ENCODE results near the gene IFT43. TPM values are rescaled to one million over a fixed set of nuclear protein-coding genes. Genes with fewer than 3 reads are reported as not detected.

IFT43 gene
- total RNA-seq, 1 experiment from 2014 or later, result 24.2 TPM

DNA sequence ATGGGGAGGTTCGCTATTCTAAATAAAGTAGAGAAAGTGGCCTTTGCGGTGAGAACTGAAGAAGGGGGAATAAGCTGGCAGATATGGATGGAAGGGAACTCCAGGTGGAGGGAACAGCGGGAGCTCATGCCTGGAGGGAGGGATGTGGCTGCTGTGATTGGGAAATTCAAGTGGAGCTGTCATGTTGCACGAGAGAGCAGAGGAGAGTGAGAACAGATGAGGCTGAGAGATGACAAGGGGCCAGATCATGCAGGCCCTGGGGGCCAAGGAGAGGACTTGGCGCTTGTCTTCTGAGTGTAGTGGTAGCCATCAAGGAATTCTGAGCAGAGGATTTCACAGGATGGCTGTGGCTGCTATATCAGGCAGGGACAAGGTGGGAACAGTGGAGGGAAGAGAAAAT is 38.8 kb upstream of the IFT43 start (continued):
- TF ChIP-seq ATF3 (IDR thresholded peaks at IDR 0.05), result no peak
- no peak for TF ChIP-seq SIN3A (IDR thresholded peaks at IDR 0.05; ENCODE audit: low read depth)
- no peak for TF ChIP-seq ELF1 (IDR thresholded peaks at IDR 0.05; ENCODE audit: borderline replicate concordance, low read depth)
- TF ChIP-seq ZFX (IDR thresholded peaks at IDR 0.05), result no peak

DNA sequence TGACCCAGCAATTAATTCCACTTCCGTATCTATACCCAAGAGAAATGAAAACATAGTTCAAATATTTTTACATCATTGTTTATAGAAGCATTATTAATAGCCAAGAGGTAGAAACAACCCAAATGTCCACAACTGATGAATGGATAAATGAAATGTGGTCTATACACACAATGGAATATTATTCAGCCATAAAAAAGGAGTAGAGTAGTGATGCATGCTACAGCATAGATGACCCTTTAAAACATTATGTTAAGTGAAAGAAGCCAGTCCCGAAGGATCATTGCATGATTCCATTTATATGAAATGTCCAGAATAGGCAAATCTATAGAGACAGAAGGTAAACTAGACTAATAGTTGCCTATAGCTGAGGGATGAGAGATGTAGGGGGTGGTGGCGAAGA is 33.1 kb upstream of the IFT43 start:
- CTCF ChIA-PET, result no interaction called here

More for the DNA sequence above, 33.1 kb upstream of the IFT43 start:
- H3K79me2 ChIP-seq (ENCODE audit: insufficient read depth, low read length), result no peaks in the 10 kb centered on the region
- H3K36me3 ChIP-seq (ENCODE audit: control insufficient read depth in 1 of 2, insufficient read depth in 2 of 2, low read length in 2 of 2), result no peaks in the 10 kb centered on the region
- H3K4me2 ChIP-seq (ENCODE audit: low read length), result no peak overlapping the region
- H3K4me3 ChIP-seq (replicated peaks in 1 of 2; ENCODE audit: low read depth in 1 of 2, low read length in 2 of 2), result no peak overlapping the region
- ChIA-PET POLR2A (no interaction called here), RAD21 (ENCODE audit: low non-redundant PET in 1 of 2, low total read pairs in 2 of 2, uncharacterized antibody in 2 of 2, unreplicated experiment in 2 of 2) (no interaction called here)
- TF ChIP-seq, protein P1, sequence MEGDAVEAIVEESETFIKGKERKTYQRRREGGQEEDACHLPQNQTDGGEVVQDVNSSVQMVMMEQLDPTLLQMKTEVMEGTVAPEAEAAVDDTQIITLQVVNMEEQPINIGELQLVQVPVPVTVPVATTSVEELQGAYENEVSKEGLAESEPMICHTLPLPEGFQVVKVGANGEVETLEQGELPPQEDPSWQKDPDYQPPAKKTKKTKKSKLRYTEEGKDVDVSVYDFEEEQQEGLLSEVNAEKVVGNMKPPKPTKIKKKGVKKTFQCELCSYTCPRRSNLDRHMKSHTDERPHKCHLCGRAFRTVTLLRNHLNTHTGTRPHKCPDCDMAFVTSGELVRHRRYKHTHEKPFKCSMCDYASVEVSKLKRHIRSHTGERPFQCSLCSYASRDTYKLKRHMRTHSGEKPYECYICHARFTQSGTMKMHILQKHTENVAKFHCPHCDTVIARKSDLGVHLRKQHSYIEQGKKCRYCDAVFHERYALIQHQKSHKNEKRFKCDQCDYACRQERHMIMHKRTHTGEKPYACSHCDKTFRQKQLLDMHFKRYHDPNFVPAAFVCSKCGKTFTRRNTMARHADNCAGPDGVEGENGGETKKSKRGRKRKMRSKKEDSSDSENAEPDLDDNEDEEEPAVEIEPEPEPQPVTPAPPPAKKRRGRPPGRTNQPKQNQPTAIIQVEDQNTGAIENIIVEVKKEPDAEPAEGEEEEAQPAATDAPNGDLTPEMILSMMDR (IDR thresholded peaks at IDR 0.05 in 2 of 3, conservative IDR thresholded peaks at IDR 0.05 in 1 of 3; ENCODE audit: borderline replicate concordance in 1 of 3, insufficient read depth in 1 of 3, low read depth in 2 of 3, low read length in 2 of 3), result no peak
- TF ChIP-seq JUND (IDR thresholded peaks at IDR 0.05) (no peak), FOSL1 (IDR thresholded peaks at IDR 0.05; ENCODE audit: low read depth) (no peak), TCF7L2 (IDR thresholded peaks at IDR 0.05; ENCODE audit: borderline replicate concordance, extremely low read depth, insufficient read depth, insufficient read length) (no peak), SIN3A (IDR thresholded peaks at IDR 0.05; ENCODE audit: low read depth) (no peak), ZBTB33 (IDR thresholded peaks at IDR 0.05; ENCODE audit: extremely low read depth, insufficient replicate concordance, low read length) (no peak), ATF3 (IDR thresholded peaks at IDR 0.05) (no peak), YY1 (IDR thresholded peaks at IDR 0.05; ENCODE audit: extremely low read depth, insufficient replicate concordance, low read depth, low read length) (no peak), EZH2phosphoT487 (IDR thresholded peaks at IDR 0.05; ENCODE audit: borderline replicate concordance) (no peak)
- TF ChIP-seq, protein P2, sequence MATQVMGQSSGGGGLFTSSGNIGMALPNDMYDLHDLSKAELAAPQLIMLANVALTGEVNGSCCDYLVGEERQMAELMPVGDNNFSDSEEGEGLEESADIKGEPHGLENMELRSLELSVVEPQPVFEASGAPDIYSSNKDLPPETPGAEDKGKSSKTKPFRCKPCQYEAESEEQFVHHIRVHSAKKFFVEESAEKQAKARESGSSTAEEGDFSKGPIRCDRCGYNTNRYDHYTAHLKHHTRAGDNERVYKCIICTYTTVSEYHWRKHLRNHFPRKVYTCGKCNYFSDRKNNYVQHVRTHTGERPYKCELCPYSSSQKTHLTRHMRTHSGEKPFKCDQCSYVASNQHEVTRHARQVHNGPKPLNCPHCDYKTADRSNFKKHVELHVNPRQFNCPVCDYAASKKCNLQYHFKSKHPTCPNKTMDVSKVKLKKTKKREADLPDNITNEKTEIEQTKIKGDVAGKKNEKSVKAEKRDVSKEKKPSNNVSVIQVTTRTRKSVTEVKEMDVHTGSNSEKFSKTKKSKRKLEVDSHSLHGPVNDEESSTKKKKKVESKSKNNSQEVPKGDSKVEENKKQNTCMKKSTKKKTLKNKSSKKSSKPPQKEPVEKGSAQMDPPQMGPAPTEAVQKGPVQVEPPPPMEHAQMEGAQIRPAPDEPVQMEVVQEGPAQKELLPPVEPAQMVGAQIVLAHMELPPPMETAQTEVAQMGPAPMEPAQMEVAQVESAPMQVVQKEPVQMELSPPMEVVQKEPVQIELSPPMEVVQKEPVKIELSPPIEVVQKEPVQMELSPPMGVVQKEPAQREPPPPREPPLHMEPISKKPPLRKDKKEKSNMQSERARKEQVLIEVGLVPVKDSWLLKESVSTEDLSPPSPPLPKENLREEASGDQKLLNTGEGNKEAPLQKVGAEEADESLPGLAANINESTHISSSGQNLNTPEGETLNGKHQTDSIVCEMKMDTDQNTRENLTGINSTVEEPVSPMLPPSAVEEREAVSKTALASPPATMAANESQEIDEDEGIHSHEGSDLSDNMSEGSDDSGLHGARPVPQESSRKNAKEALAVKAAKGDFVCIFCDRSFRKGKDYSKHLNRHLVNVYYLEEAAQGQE (IDR thresholded peaks at IDR 0.05; ENCODE audit: low read depth), result no peak
- no TSS peak for BruUV-seq (replicated peaks)
- no peaks in the 10 kb centered on the region for H3K9me3 ChIP-seq (ENCODE audit: control insufficient read depth in 1 of 2, insufficient read depth in 1 of 2, low read depth in 1 of 2, low read length in 2 of 2)
- no peak overlapping the region for H3K27ac ChIP-seq (ENCODE audit: low read depth, low read length)
- H4K20me1 ChIP-seq (ENCODE audit: insufficient read depth), result no peaks in the 10 kb centered on the region
- no peak overlapping the region for H2AFZ ChIP-seq (ENCODE audit: low read depth, low read length, poor library complexity, severe bottlenecking)
- DNase-seq (ENCODE audit: low read depth, low spot score), result no peak
- H3K27me3 ChIP-seq (ENCODE audit: insufficient read depth, low read length), result no peaks in the 10 kb centered on the region
- no peaks in the 10 kb centered on the region for H3K9me2 ChIP-seq (ENCODE audit: insufficient read depth)
- ATAC-seq, result no peak
- intact Hi-C loops (cut with micrococcal nuclease), result no loop called here
- H3K9ac ChIP-seq (ENCODE audit: low read length), result no peak overlapping the region
- H3K4me1 ChIP-seq (ENCODE audit: control insufficient read depth in 1 of 2, insufficient read depth in 2 of 2, low read length in 2 of 2), result no peaks in the 10 kb centered on the region

Data from HCT116 (cell line).